GM18508 (cell line): ENCODE measurements around the gene CACNG7.
"Not testable (repeated sequence)": the region's sequence is repeated elsewhere in the genome, so short reads cannot be mapped to it uniquely, and the experiment has no call there.

Experiments
- ATAC-seq: cut with Tn5 transposase; IDR thresholded peaks from one replicate; pipeline ENCODE4 v1.9.1; 2021; ENCODE audit warnings: moderate number of reproducible peaks; ENCODE audit not compliant: insufficient read depth, unreplicated experiment

CACNG7 gene, protein sequence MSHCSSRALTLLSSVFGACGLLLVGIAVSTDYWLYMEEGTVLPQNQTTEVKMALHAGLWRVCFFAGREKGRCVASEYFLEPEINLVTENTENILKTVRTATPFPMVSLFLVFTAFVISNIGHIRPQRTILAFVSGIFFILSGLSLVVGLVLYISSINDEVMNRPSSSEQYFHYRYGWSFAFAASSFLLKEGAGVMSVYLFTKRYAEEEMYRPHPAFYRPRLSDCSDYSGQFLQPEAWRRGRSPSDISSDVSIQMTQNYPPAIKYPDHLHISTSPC

DNA sequence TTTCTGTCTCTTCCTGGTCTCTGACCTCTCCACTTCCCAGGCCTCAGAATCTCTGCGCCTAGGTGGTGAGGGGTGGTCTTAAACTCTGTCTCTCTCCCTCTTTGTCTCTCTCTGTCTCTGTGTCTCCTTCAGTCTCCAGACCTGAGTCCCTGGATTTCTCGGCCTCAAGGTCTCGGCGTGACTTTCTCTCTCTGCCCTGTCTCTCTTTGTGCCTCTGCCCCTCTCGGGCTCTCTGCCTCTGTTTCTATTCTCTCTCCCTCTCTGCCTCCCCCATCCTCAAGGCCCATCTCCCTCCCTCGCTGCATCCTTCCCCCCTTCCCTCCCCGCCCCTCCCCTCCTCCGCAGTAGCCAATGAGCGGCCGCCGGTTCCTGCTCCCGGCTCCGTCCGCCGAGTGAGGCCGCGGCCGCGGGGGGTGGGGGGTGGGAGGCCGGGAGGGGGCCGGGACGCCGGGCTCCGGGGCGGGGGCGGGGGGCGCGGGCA lies at the start of gene CACNG7:
CACNG7 (plus strand) TSS at position 344 of the 481 bp plus-strand sequence. CDS start 3,554 bp downstream, outside the sequence.
- ATAC-seq = no peak

DNA sequence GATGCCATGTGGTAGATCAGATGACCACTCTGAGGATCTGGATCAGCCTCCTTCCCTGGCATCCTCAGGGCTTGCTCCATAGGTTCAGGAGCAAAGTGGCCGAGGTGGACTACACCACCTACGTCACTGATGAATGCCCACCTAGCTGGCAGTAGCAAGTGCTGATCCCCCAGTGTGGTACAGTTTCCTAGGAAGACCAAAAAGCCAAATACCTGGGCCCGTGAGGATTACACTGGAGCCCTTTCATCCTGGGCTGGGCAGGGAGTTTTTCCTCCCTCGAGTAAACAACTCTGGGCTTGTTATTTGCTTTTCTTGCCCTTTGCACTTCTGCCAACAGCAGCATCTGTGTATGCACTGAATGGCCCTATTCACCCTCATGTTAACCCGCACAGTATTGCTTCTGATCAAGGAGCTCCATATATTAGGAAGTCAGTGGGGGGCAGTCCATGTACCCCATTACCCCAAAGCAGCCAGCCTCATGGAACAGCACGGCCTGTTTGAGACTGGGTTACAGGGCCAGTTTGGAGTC lies 44.7 kb upstream of the CACNG7 start:
- ATAC-seq = no peak

DNA sequence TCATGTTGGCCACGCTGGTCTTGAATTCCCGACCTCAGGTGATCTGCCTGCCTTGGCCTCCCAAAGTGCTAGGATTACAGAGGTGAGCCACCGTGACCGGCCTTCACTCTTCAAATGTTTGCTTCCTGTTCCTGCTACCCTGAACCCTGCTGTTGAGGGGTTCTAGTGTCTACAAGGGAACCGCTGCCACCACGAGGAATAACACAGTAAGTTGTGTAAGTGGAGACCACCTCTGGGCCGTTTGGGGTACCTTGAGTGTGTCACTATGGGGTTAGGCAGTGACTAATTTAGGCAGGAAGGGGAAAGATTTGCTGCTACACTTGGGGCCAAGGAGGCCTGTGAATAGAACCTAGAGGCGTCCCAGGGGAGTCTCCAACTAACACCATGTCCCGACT lies 43.6 kb upstream of the CACNG7 start:
- ATAC-seq = no peak

DNA sequence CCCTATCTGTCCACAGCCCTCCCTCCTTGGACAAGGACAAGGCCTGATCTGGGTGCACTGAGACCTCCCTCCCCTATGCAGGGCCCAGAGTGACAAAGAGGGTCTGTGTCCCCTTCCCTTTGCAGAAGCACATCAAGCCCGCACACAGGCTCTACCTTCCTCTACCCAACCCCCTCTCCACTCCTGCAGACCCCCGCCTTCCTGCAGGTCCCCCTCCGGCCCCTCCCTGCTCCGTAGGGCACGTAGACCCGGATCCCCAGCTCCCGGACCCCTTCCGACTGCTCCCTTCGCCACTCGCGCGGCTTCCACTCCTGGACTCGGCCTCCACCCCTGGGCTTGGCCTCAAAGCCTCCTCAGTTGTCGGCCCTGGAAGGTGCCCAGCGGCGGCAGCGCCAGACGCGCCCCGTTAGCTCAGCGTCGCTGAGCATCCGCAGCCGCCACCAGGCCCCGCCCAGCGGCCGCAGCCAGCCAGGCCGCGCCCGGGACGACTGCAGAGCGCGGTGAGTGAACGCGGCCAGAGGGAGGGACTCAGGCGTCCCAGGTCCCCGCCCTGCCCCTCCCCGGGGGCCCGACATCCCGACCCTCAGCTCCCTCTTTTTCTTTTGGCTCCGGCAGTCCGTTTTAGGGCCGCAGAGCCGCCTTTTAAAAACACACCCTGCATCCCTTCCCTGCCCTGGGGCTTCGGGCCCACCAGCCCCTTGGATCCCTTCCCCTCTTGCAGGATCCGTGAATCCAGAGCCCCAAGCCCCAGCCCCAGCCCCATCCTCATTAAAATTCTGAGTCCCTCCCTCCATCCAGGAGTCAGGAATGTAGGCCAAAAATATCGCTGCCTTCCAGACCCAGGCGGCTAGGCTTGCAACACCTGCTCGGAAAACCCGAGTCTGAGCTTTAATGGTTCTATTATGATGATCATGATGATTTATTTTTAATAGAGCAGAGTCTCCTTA lies 42.9 kb upstream of the CACNG7 start:
- no peak for ATAC-seq

DNA sequence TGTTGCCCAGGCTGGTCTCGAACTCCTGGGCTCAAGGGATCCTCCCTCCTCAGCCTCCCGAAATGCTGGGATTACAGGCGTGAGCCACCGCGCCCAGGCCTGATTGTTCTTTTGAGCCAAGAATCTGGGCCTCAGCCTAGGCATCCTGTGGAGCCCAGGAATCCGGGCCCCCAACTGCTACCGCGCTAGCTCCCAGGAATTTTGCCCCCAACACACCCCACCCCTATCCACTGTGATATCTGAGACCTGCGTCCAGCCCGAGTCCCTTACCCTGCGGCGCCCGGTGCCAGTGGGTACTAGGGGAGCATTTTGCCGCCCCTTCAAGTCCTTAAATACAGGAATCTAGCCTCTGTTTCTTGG lies 42.2 kb upstream of the CACNG7 start:
- ATAC-seq = no peak

DNA sequence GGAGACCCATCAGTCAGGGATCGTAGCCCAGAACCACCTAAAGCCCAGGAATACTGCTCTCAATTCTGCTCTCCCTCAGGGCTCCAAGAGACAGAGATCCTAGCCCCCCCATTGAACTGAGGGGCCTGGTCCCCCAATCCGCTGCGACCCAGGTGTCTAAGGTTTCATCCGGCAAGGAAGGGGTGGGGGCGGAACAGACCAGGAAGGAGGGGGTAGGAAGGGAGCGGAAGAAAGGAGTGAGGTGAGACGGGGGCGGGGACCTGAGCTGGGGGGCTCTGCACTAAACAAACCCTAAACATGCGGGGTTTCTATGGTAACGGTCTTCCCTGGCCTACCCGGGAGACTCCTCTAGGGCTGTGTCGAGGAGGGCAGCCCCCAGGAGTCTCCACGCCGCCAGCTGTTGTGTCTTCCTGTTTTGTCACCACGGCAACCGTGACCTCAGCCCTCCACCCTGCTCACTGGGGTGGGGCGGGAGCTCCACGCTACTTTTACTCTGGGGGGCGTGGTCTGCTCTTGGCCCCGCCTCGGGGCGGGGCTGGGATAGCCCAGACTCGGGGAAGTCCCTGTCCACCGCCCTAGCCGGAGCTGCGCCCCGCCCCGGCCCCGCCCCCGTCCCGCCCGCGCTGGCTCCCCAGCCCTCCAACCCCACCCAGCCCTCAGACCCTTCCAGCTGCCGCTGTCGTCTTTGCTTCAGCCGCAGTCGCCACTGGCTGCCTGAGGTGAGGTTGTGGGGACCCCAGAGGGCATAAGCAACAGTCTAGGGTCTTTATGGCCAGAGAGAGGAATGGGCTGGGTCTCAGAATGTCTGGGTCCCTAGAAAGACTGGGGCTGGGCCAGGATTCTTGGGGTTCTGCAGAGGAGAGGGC lies 41.6 kb upstream of the CACNG7 start, which contains the start of gene MYADM:
MYADM (plus strand) TSS at position 659 of the 866 bp plus-strand sequence. CDS start 5,647 bp downstream, outside the sequence.
- peak; percentile 44 for ATAC-seq

DNA sequence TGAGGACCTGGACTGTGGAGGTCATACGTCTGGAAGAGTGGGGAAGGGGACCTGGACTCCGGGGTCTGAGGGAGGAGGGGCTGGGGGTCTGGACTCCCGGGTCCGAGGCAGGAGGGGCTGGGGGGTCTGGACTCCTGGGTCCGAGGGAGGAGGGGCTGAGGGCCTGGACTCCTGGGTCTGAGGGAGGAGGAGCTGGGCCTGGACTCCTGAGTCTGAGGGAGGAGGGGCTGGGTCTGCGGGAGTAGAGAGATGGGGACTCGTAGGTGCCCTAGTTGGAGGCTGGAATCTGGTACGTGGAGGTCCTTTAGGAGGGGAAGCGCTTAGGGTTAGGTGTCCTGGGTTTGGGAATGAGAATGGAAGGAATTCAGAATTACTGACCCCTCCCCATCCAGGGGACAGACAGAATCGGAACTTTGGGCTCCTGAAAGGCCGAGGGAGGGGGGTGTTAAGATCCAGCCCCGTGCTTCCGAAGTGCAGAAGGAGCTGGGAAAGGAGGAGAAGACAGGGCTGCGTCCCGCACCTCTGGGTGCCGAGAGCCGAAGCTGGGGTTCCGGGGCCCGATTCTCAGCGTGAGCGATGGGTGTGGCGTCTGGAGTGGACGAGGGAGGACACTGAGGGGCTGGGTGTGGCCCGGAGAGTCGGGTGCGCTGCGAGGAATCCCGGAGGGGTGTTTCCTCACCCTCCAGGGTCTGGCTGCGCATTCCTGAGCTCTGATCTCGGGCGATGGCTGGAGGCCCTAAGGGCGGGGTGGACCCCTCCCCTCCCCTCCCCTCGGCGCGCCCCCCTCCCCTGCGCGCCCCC lies 40.8 kb upstream of the CACNG7 start:
- ATAC-seq = no peak

DNA sequence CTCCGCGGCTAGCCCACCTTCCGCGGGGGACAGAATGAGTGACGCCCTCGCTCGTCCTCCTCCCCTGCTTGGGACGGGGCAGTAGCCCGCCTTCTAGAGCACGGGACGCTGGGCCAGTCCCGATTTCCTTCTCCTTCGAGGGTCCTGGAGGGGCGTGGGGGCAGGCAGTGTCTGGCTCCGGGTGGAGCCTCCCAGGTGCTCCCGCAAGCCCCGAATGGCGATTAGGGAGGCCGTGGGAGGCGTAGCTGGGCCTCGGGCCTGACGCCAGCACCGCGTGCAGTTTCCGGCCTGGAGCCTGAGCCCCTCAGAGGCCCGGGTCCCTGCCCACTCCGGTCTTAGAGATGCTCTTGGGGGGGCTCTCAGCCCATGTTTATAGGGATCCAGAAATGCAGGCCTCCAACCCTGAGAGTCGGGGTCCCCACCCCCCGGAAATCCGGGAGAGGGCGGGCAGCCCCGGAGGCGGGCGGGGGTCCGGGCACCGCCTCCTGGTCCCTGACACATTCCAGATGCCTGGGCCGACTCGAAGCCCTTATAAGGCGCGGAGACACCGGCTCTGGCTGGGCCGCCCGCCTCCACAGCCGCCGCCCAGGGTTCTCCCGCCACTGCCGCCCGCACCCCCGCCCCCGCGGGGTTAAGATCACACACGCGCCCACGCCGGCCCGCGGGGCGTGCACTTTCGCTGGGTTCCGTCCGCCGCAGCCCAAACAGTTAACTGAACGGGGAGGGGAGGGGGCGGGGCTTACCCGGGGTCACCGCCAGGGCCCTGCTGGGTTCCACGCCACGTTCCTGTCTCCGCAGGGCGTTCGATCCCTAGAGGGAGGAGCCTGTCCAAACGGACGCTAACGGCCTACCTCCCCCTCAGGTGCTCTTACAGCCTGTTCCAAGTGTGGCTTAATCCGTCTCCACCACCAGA lies 39.9 kb upstream of the CACNG7 start:
- ATAC-seq = no peak

DNA sequence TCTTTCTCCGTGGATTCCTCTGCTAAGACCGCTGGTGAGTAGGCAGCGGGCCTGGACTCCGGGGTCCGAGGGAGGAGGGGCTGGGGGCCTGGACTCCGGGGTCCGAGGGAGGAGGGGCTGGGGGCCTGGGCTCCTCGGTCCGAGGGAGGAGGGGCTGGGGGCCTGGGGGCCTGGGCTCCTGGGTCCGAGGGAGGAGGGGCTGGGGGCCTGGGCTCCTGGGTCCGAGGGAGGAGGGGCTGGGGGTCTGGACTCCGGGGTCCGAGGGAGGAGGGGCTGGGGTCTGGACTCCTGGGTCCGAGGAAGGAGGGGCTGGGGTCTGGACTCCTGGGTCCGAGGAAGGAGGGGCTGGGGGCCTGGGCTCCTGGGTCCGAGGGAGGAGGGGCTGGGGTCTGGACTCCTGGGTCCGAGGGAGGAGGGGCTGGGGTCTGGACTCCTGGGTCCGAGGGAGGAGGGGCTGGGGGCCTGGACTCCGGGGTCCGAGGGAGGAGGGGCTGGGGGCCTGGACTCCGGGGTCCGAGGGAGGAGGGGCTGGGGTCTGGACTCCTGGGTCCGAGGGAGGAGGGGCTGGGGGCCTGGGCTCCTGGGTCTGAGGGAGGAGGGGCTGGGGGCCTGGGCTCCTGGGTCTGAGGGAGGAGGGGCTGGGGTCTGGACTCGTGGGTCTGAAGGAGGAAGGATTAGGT lies 39.1 kb upstream of the CACNG7 start:
- ATAC-seq = not testable (repeated sequence)

DNA sequence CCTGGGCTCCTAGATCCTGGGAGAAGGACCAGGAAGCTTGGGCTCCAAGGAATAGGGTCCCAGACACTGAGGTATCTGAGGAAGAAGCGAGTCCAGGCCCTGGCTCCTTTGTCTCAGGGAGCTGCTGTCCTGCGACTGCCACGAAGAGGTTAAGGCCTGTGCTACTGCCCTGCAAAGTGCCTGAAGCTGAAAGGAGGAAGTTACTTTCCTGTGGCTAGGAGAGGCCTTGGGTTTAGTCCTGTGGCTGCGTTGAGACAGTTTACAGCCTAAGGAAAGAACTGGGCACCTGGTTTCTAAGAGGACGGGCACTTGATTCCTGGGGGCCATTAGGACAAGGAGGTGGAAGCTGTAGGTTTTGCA lies 38.6 kb upstream of the CACNG7 start:
- ATAC-seq = no peak

DNA sequence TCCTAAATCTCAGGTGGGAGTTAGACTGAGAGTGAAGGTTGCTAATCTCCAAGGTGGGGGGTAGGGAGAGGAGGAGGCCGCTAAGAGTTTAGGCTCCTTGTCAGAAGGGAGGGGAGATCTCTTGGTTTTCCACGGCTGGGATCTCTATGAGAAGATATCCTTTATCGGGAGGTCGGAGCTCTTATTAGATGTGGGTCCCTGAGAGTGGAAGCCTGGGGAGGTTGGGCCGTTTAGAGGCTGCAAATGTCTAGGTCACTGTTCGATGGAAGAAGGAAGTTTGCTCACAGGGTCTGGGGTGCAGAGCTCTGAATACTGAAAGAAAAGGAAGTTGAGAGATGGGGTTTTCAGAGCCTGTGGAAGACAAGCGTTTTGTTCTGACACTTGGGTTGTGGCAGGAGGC lies 37.6 kb upstream of the CACNG7 start:
- ATAC-seq = no peak

DNA sequence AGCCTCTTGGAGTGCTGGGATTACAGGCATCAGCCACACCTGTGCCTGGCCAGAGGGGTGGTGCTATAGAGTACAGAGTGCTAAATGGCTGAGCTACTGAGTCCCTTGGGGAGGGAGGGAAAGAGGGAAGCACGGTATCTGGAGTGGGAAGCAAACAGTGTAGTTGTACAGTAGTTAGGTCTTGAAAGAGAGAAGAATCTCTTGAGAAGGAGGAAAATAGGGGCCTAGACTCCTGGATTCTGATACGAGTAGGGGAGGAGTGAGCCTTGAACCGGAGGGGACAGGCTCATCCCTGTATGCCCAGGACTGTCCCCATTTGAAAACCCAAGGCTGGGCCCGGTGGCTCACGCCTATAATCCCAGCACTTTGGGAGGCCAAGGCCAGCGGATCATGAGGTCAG lies 36.3 kb upstream of the CACNG7 start:
- ATAC-seq = no peak

DNA sequence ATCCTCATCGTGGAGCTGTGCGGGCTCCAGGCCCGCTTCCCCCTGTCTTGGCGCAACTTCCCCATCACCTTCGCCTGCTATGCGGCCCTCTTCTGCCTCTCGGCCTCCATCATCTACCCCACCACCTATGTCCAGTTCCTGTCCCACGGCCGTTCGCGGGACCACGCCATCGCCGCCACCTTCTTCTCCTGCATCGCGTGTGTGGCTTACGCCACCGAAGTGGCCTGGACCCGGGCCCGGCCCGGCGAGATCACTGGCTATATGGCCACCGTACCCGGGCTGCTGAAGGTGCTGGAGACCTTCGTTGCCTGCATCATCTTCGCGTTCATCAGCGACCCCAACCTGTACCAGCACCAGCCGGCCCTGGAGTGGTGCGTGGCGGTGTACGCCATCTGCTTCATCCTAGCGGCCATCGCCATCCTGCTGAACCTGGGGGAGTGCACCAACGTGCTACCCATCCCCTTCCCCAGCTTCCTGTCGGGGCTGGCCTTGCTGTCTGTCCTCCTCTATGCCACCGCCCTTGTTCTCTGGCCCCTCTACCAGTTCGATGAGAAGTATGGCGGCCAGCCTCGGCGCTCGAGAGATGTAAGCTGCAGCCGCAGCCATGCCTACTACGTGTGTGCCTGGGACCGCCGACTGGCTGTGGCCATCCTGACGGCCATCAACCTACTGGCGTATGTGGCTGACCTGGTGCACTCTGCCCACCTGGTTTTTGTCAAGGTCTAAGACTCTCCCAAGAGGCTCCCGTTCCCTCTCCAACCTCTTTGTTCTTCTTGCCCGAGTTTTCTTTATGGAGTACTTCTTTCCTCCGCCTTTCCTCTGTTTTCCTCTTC lies 35.1 kb upstream of the CACNG7 start:
- ATAC-seq = no peak

DNA sequence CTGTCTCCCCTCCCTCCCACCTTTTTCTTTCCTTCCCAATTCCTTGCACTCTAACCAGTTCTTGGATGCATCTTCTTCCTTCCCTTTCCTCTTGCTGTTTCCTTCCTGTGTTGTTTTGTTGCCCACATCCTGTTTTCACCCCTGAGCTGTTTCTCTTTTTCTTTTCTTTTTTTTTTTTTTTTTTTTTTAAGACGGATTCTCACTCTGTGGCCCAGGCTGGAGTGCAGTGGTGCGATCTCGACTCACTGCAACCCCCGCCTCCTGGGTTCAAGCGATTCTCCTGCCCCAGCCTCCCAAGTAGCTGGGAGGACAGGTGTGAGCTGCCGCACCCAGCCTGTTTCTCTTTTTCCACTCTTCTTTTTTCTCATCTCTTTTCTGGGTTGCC lies 34.5 kb upstream of the CACNG7 start:
- ATAC-seq = no peak

DNA sequence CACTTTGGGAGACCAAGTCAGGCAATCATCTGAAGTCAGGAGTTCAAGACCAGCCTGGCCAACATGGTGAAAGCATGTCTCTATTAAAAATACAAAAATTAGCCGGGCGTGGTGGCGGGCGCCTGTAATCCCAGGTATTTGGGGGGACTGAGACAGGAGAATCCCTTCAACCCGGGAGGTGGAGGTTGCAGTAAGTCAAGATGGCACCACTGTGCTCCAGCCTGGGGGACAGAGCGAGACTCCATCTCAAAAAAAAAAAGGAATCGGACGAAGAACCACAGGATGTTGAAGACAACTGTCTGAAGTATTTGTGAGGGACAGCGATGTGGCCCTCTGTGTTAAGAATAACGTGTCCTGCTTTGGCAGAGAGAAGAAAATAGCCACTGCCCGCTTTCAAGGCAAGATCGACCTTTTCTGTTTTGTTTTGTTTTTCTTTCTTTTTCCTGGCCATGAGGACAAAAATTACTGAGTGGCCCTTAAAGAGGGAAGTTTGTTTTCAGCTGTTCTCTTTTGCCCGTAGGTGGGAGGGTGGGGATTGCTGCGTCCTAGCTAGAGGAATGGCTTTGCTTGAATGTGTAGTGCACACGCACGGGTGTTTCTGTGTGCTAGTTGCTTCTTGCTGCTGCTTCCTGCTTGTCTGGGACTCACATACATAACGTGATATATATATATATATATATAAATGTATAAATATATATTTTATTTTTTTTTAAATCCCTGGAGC lies 33.3 kb upstream of the CACNG7 start:
- no peak for ATAC-seq

DNA sequence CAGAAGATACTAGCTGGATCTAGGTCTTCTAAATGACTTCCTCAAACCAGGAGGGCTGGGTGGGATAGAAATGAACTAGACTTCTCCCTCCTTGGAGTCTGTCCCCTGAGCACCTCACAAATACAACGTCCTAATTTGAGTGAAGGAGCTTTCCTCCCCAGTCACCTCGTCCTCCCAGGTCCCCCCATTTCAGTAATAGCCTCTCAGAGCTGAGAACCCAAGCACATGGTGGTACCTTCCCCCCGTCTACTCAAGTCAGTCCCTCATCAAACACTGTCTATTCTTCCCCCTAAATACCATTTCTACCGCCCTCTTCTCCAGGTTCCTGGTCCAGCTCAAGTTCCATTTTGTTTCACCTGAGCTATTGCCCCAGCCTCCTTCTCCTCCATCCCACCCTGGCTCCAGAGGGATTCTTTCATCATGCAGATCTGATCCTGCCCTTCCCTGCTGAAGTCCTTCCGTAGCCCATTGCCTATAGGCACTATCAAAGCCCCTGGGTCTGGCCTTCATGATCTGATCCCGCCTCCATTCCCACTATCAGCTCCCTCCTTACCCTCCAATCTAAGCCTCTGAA lies 32.3 kb upstream of the CACNG7 start:
- ATAC-seq = no peak
